ENCODE data around the gene COQ7.

DNA sequence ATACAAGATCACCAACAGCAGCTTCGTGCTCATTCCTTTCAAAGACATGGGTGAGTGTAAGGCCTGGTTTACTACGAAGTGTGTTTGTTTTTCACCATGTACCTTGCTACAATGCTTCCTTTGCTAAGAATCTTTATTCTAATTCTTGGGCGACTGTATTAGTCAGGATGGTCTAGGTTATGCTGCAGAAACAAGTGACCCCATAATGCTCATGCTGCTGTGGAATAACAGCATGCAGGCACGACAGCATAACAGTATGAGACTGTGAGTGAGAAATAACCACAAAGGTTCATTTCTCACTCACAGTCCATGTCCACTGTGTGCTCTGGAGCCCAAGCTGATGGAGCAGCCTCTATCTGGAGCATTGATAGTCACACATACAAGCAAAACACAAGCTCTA, 45.7 kb upstream of the COQ7 start:
- TF ChIP-seq, protein P1, sequence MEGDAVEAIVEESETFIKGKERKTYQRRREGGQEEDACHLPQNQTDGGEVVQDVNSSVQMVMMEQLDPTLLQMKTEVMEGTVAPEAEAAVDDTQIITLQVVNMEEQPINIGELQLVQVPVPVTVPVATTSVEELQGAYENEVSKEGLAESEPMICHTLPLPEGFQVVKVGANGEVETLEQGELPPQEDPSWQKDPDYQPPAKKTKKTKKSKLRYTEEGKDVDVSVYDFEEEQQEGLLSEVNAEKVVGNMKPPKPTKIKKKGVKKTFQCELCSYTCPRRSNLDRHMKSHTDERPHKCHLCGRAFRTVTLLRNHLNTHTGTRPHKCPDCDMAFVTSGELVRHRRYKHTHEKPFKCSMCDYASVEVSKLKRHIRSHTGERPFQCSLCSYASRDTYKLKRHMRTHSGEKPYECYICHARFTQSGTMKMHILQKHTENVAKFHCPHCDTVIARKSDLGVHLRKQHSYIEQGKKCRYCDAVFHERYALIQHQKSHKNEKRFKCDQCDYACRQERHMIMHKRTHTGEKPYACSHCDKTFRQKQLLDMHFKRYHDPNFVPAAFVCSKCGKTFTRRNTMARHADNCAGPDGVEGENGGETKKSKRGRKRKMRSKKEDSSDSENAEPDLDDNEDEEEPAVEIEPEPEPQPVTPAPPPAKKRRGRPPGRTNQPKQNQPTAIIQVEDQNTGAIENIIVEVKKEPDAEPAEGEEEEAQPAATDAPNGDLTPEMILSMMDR (conservative IDR thresholded peaks at IDR 0.05; ENCODE audit: low read depth, low read length) = no peak
- no peak for TF ChIP-seq EZH2 (IDR thresholded peaks at IDR 0.05; ENCODE audit: low read length, unreplicated experiment)
- TF ChIP-seq EZH2phosphoT487 (IDR thresholded peaks at IDR 0.05; ENCODE audit: borderline replicate concordance, low read length) = no peak
